HG03439 (cell line): ENCODE data around the gene PPID.
"Not testable (repeated sequence)": the region's sequence is repeated elsewhere in the genome, so short reads cannot be mapped to it uniquely, and the experiment has no call there.

Experiments used
- ATAC-seq: cut with Tn5 transposase; IDR thresholded peaks from one replicate; pipeline ENCODE4 v1.9.1; 2021; ENCODE audit warnings: mild to moderate bottlenecking, moderate library complexity; ENCODE audit not compliant: unreplicated experiment

Gene PPID

GRCh38 chr4:158669310-158669709, 53.9 kb downstream of the PPID start:
- no peak for ATAC-seq

- ATAC-seq = no peak
Observed at GRCh38 chr4:158667651-158668198, 55.5 kb downstream of the PPID start.

- no peak for ATAC-seq
Observed at GRCh38 chr4:158666892-158667291, 56.3 kb downstream of the PPID start.

- ATAC-seq = no peak
Observed at GRCh38 chr4:158664806-158665205, 58.4 kb downstream of the PPID start.

GRCh38 chr4:158663707-158664625, 59.2 kb downstream of the PPID start:
- ATAC-seq = not testable (repeated sequence)

DNA sequence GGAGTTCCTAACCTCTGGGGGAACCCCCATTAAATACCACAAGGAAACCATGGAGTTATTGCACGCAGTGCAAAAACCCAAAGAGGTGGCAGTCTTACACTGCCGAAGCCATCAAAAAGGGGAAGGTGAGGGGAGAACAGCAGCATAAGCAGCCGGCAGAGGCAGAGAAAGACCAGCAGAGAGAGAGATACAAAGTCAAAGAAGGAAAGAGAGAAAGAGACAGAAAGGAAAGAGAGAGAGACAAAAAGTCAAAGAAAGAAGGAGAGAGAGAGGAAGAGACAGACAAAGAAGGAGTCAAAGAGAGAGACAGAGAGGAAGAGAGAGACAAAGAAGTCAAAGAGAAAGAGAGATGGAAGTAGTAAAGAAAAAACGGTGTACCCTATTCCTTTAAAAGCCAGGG, 59.9 kb downstream of the PPID start:
- not testable (repeated sequence) for ATAC-seq
